Left ventricle myocardium inferior (tissue), 1 donor: ENCODE results near the gene SGSM2. TPM values are rescaled to one million over a fixed set of nuclear protein-coding genes. Genes with fewer than 3 reads are reported as not detected.
"Not testable (repeated sequence)": the region's sequence is repeated elsewhere in the genome, so short reads cannot be mapped to it uniquely, and the experiment has no call there.

Source experiments
- DNase-seq: peaks from one replicate; pipeline ENCODE4 v3.0.0-alpha.2; 2020
- H3K27ac ChIP-seq: fragments of 200-600 bp; replicated peaks from 2 replicates; pipeline ENCODE4 v1.8.0; 2021
- H3K27me3 ChIP-seq: fragments of 200-600 bp; 2 replicates; pipeline ENCODE4 v1.8.0; 2021; ENCODE audit warnings: low read depth
- H3K36me3 ChIP-seq: fragments of 200-600 bp; 2 replicates; pipeline ENCODE4 v1.8.0; 2021
- H3K4me1 ChIP-seq: fragments of 200-600 bp; 2 replicates; pipeline ENCODE4 v1.8.0; 2021
- H3K4me3 ChIP-seq: fragments of 200-600 bp; 2 replicates; pipeline ENCODE4 v1.8.0; 2021; ENCODE audit warnings: mild to moderate bottlenecking, moderate library complexity
- H3K9me3 ChIP-seq: fragments of 200-600 bp; replicated peaks from 2 replicates; pipeline ENCODE4 v1.8.0; 2021
- CTCF ChIP-seq: fragments of 200-600 bp; IDR thresholded peaks from 2 replicates; pipeline ENCODE4 v1.8.0; 2021; ENCODE audit warnings: antibody characterized with exemption, mild to moderate bottlenecking, borderline replicate concordance
- intact Hi-C: fragments of 100-400 bp; cut with micrococcal nuclease; formaldehyde crosslinking; loops from one replicate; pipeline ENCODE4 v1.11.0; 2022
- total RNA-seq: library from RNA; stranded (reverse); fragmentation: NEBNext Ultra II Directional; extraction: Animal tissue kit (Norgen Biotek cat#: 25700); gene quantifications from one replicate; pipeline ENCODE4 v1.2.1, GENCODE V29; 2021
- donor health status: DM: no; HTN: yes; CAD: no; lungs with severe emphysema.

SGSM2 gene
- total RNA-seq, 1 donor from 2014 or later, result 24.5 TPM

GRCh38 chr17:2309338-2310154, 27.8 kb upstream of the SGSM2 start:
- no peak for TF ChIP-seq CTCF
- no peaks in the 10 kb centered on the region for H3K27me3 ChIP-seq
- H3K4me3 ChIP-seq, result no peak overlapping the region
- no peaks in the 10 kb centered on the region for H3K36me3 ChIP-seq
- intact Hi-C loops, result no loop called here
- no peaks in the 10 kb centered on the region for H3K9me3 ChIP-seq
- DNase-seq, result no peak
- H3K4me1 ChIP-seq, result peaks cover 13% of the 10 kb centered on the region
- no peak overlapping the region for H3K27ac ChIP-seq

- intact Hi-C loops, result no loop called here
- peaks cover 9% of the 10 kb centered on the region for H3K4me1 ChIP-seq
- no peaks in the 10 kb centered on the region for H3K9me3 ChIP-seq
- TF ChIP-seq CTCF, result no peak
- H3K27ac ChIP-seq, result no peak overlapping the region
- H3K4me3 ChIP-seq, result no peak overlapping the region
- H3K27me3 ChIP-seq, result no peaks in the 10 kb centered on the region
- no peak for DNase-seq
- H3K36me3 ChIP-seq, result no peaks in the 10 kb centered on the region
Observed at GRCh38 chr17:2312736-2313135, 24.6 kb upstream of the SGSM2 start.

GRCh38 chr17:2316916-2317205, 20.4 kb upstream of the SGSM2 start:
- H3K4me1 ChIP-seq, H3K4me3 ChIP-seq, H3K27ac ChIP-seq, DNase-seq, intact Hi-C loops, H3K27me3 ChIP-seq, H3K36me3 ChIP-seq, H3K9me3 ChIP-seq: not testable (repeated sequence)

- peaks cover 19% of the 10 kb centered on the region for H3K36me3 ChIP-seq
- intact Hi-C loops, result no loop called here
- no peak for DNase-seq
- no peaks in the 10 kb centered on the region for H3K4me1 ChIP-seq
- H3K27ac ChIP-seq, result no peak overlapping the region
- no peaks in the 10 kb centered on the region for H3K9me3 ChIP-seq
- H3K4me3 ChIP-seq, result no peak overlapping the region
- no peak for TF ChIP-seq CTCF
- no peaks in the 10 kb centered on the region for H3K27me3 ChIP-seq
Observed at GRCh38 chr17:2317796-2318195, 19.5 kb upstream of the SGSM2 start.

- no peaks in the 10 kb centered on the region for H3K9me3 ChIP-seq
- intact Hi-C loops, result no loop called here
- DNase-seq, result no peak
- no peaks in the 10 kb centered on the region for H3K4me1 ChIP-seq
- no peak overlapping the region for H3K27ac ChIP-seq
- no peaks in the 10 kb centered on the region for H3K27me3 ChIP-seq
- no peak for TF ChIP-seq CTCF
- H3K4me3 ChIP-seq, result no peak overlapping the region
- H3K36me3 ChIP-seq, result peaks cover 31% of the 10 kb centered on the region
Observed at GRCh38 chr17:2319051-2319450, 18.2 kb upstream of the SGSM2 start.

GRCh38 chr17:2321399-2321798, 15.9 kb upstream of the SGSM2 start:
- Histone ChIP-seq H3K4me1 (no peaks in the 10 kb centered on the region), H3K27me3 (no peaks in the 10 kb centered on the region), H3K4me3 (no peak overlapping the region), H3K36me3 (peaks cover 55% of the 10 kb centered on the region), H3K27ac (no peak overlapping the region), H3K9me3 (no peaks in the 10 kb centered on the region)
- intact Hi-C loops, result no loop called here
- DNase-seq, result no peak
- TF ChIP-seq CTCF, result no peak
